Astrocyte (in vitro differentiated cells and primary cell): ENCODE results near the gene SUN5. TPM values are rescaled to one million over a fixed set of nuclear protein-coding genes. Genes with fewer than 3 reads are reported as not detected.

Source experiments
- DNase-seq: peaks from one replicate; pipeline ENCODE4 v3.0.0-alpha.2; 2010; ENCODE audit warnings: low read depth
- FAIRE-seq: peaks from 2 replicates; lab custom pipeline; 2011; peaks lifted over from hg19 to GRCh38; lab: Jason Lieb, UNC
- H2AFZ ChIP-seq: 2 replicates; pipeline ENCODE4 v1.6.0; 2012; ENCODE audit warnings: low read depth, low read length, inconsistent platforms
- H3K27ac ChIP-seq: 2 replicates; pipeline ENCODE4 v1.5.1; 2011; ENCODE audit warnings: low read depth, low read length, inconsistent platforms
- H3K27me3 ChIP-seq: 2 replicates; pipeline ENCODE4 v1.6.0; 2011; ENCODE audit warnings: low read length, inconsistent platforms; ENCODE audit not compliant: insufficient read depth
- H3K36me3 ChIP-seq: 2 replicates; pipeline ENCODE4 v1.5.1; 2011; ENCODE audit warnings: low read length, inconsistent platforms; ENCODE audit not compliant: insufficient read depth
- H3K4me1 ChIP-seq: 2 replicates; pipeline ENCODE4 v1.5.1; 2011; ENCODE audit warnings: low read length, inconsistent platforms; ENCODE audit not compliant: insufficient read depth
- H3K4me2 ChIP-seq: 2 replicates; pipeline ENCODE4 v1.6.0; 2012; ENCODE audit warnings: low read length, inconsistent platforms
- H3K4me3 ChIP-seq: 2 replicates; pipeline ENCODE4 v1.5.1; 2011; ENCODE audit warnings: low read depth, mild to moderate bottlenecking, low read length, inconsistent platforms; ENCODE audit not compliant: insufficient read depth
- H3K79me2 ChIP-seq: 2 replicates; pipeline ENCODE4 v1.6.0; 2012; ENCODE audit warnings: mild to moderate bottlenecking, low read length, inconsistent platforms; ENCODE audit not compliant: insufficient read depth
- H3K9ac ChIP-seq: 2 replicates; pipeline ENCODE4 v1.6.0; 2012; ENCODE audit warnings: mild to moderate bottlenecking, low read length, inconsistent platforms
- H3K9me3 ChIP-seq: 2 replicates; pipeline ENCODE4 v1.5.1; 2012; ENCODE audit warnings: low read depth, mild to moderate bottlenecking, low read length, inconsistent platforms; ENCODE audit not compliant: insufficient read depth
- H4K20me1 ChIP-seq: 2 replicates; pipeline ENCODE4 v1.6.0; 2012; ENCODE audit warnings: low read length, inconsistent platforms; ENCODE audit not compliant: insufficient read depth
- H3K27ac Mint-ChIP-seq: one replicate; pipeline ENCODE4 v1.8.0; 2021; ENCODE audit warnings: mild to moderate bottlenecking, mixed read lengths; ENCODE audit not compliant: unreplicated experiment
- H3K27me3 Mint-ChIP-seq: one replicate; pipeline ENCODE4 v1.8.0; 2021; ENCODE audit warnings: low read depth, mixed read lengths; ENCODE audit not compliant: unreplicated experiment
- H3K36me3 Mint-ChIP-seq: one replicate; pipeline ENCODE4 v1.8.0; 2021; ENCODE audit warnings: low read depth, mixed read lengths; ENCODE audit not compliant: unreplicated experiment
- H3K4me1 Mint-ChIP-seq: one replicate; pipeline ENCODE4 v1.8.0; 2021; ENCODE audit warnings: low read depth, mixed read lengths; ENCODE audit not compliant: unreplicated experiment
- H3K4me3 Mint-ChIP-seq: one replicate; pipeline ENCODE4 v1.8.0; 2021; ENCODE audit warnings: mild to moderate bottlenecking, moderate library complexity, mixed read lengths; ENCODE audit not compliant: unreplicated experiment
- H3K9me3 Mint-ChIP-seq: one replicate; pipeline ENCODE4 v1.8.0; 2021; ENCODE audit warnings: mild to moderate bottlenecking, mixed read lengths; ENCODE audit not compliant: unreplicated experiment
- EZH2 ChIP-seq: IDR thresholded peaks from 2 replicates; pipeline ENCODE4 v1.6.1; 2012; ENCODE audit warnings: mild to moderate bottlenecking, low read length, inconsistent platforms; ENCODE audit not compliant: insufficient read depth
- total RNA-seq: library from RNA; stranded (reverse); gene quantifications from 2 replicates; pipeline ENCODE4 v1.2.1, GENCODE V29; 2021
- TF ChIP-seq, protein P1 (sequence below): IDR thresholded peaks from 2 replicates; pipeline ENCODE4 v1.5.1; 2011; ENCODE audit warnings: low read depth, mild to moderate bottlenecking, inconsistent platforms, low read length, moderate library complexity; ENCODE audit not compliant: insufficient read depth

SUN5 gene
- total RNA-seq, 1 donor from 2014 or later = not detected

DNA sequence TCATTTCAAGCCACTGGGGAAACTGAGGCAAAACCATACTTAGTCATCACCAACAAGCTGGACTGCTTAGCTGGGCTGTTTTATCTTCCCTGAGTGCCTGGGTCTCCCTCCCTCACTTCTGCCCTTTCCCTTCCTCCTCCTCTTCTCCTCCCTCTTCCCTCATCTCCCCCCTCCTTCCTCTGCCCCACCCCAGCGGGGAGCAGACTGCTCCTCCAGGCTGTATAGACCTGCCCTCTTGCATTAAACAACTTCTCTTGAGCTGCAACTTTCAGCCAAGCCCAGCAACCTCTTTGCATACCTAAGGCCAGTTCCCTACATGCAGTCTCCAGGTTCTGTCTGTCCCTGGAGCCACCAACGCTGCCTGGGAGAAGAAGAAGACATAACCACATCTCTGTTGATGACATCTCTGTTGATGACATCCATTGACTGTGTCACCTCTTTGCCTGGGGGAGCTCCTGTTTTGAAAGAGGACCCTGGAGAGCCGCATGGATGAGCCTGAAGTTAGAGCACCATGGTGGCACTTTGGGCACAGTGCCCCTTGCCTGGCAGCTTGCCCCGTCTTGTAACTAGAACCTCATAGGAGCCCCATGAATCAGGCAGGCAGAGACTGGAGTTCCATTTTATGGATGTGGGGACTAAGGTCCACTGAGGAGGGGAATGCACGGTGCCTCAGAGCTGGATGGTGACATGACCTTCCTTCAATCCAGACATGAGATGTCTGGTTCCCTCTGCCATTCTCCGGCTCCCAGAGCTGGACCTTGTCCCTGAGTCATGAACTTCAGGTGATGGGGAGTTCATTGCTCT, 19.4 kb upstream of the SUN5 start:
- no peak overlapping the region for H3K9ac ChIP-seq
- H3K4me3 ChIP-seq = no peak overlapping the region
- no peak overlapping the region for H3K27ac Mint-ChIP-seq
- peaks cover 4% of the 10 kb centered on the region for H3K27me3 ChIP-seq
- H3K4me3 Mint-ChIP-seq = no peak overlapping the region
- H3K4me1 Mint-ChIP-seq = no peaks in the 10 kb centered on the region
- H2AFZ ChIP-seq = no peak overlapping the region
- FAIRE-seq (no peak), DNase-seq (no peak)
- no peaks in the 10 kb centered on the region for H3K36me3 Mint-ChIP-seq
- H4K20me1 ChIP-seq = no peaks in the 10 kb centered on the region
- H3K79me2 ChIP-seq = no peaks in the 10 kb centered on the region
- no peaks in the 10 kb centered on the region for H3K4me1 ChIP-seq
- H3K9me3 Mint-ChIP-seq = no peaks in the 10 kb centered on the region
- no peak overlapping the region for H3K27ac ChIP-seq
- H3K27me3 Mint-ChIP-seq = peaks cover 37% of the 10 kb centered on the region
- no peak for TF ChIP-seq EZH2
- TF ChIP-seq, protein P1, sequence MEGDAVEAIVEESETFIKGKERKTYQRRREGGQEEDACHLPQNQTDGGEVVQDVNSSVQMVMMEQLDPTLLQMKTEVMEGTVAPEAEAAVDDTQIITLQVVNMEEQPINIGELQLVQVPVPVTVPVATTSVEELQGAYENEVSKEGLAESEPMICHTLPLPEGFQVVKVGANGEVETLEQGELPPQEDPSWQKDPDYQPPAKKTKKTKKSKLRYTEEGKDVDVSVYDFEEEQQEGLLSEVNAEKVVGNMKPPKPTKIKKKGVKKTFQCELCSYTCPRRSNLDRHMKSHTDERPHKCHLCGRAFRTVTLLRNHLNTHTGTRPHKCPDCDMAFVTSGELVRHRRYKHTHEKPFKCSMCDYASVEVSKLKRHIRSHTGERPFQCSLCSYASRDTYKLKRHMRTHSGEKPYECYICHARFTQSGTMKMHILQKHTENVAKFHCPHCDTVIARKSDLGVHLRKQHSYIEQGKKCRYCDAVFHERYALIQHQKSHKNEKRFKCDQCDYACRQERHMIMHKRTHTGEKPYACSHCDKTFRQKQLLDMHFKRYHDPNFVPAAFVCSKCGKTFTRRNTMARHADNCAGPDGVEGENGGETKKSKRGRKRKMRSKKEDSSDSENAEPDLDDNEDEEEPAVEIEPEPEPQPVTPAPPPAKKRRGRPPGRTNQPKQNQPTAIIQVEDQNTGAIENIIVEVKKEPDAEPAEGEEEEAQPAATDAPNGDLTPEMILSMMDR = no peak
- H3K36me3 ChIP-seq = no peaks in the 10 kb centered on the region
- H3K4me2 ChIP-seq = no peak overlapping the region
- H3K9me3 ChIP-seq = no peaks in the 10 kb centered on the region

DNA sequence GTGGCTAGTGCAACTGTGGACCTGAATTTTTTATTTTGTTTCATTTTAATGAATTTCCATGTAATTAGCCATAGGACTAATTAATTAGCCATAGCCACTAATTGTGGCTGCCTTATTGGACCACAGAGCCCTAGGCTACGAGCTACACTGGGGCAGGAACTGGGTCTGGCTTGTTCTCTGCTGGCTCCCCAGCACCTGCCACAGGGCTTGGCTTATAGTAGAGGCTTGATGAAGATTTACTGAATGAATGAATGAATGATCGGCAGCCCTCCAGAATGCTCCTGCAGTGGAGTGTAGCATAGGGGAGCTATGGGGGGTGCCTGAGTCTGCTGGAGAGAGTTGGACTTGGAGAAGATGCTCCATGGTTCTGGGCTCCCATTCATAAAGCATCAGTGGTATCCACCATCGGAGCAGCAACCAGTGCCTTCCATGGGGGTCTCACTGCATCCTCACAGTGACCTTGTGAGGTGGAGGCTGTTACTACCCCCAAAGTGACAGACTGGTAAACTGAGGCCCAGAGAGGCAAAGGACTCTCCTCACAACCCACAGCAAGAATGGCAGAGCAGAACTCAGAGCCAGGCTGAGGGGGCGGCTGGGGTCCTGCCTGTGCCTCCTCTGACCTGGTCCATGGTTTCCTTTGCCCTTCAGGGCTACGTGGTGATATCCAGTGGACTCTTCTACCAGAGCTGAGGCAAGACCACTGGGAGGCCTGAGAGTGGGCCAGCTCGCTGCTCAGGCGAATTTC, 18.6 kb upstream of the SUN5 start:
- H3K36me3 Mint-ChIP-seq = no peaks in the 10 kb centered on the region
- Histone ChIP-seq H3K79me2 (no peaks in the 10 kb centered on the region), H2AFZ (no peak overlapping the region), H3K4me3 (no peak overlapping the region), H3K9me3 (no peaks in the 10 kb centered on the region), H4K20me1 (no peaks in the 10 kb centered on the region), H3K36me3 (no peaks in the 10 kb centered on the region), H3K4me2 (no peak overlapping the region), H3K4me1 (no peaks in the 10 kb centered on the region), H3K27ac (no peak overlapping the region), H3K27me3 (peaks cover 4% of the 10 kb centered on the region), H3K9ac (no peak overlapping the region)
- no peaks in the 10 kb centered on the region for H3K9me3 Mint-ChIP-seq
- H3K27ac Mint-ChIP-seq = no peak overlapping the region
- no peak for TF ChIP-seq EZH2
- TF ChIP-seq, protein P1 = no peak
- DNase-seq = no peak
- H3K4me1 Mint-ChIP-seq = no peaks in the 10 kb centered on the region
- peaks cover 41% of the 10 kb centered on the region for H3K27me3 Mint-ChIP-seq
- no peak for FAIRE-seq
- no peak overlapping the region for H3K4me3 Mint-ChIP-seq
